Neuronal stem cell (in vitro differentiated cells): ENCODE measurements around the gene FCMR.

Experiments used
- DNase-seq: peaks from one replicate; pipeline ENCODE4 v3.0.0-alpha.2; 2013; ENCODE audit warnings: low spot score
- H2AFZ ChIP-seq: one replicate; pipeline ENCODE4 v1.6.1; 2013; ENCODE audit warnings: mild to moderate bottlenecking, low read length, inconsistent platforms
- H2AK5ac ChIP-seq: 2 replicates; pipeline ENCODE4 v1.6.1; 2013; ENCODE audit warnings: low read depth, mild to moderate bottlenecking, inconsistent platforms, low read length, moderate library complexity, mixed read lengths
- H2BK120ac ChIP-seq: 2 replicates; pipeline ENCODE4 v1.6.1; 2013; ENCODE audit warnings: low read depth, mild to moderate bottlenecking, inconsistent platforms, low read length, moderate library complexity, mixed read lengths
- H2BK12ac ChIP-seq: one replicate; pipeline ENCODE4 v1.6.1; 2013; ENCODE audit warnings: low read length, inconsistent platforms
- H2BK15ac ChIP-seq: 2 replicates; pipeline ENCODE4 v1.6.1; 2013; ENCODE audit warnings: mild to moderate bottlenecking, low read length, inconsistent platforms, mixed read lengths
- H2BK5ac ChIP-seq: one replicate; pipeline ENCODE4 v1.6.1; 2013; ENCODE audit warnings: inconsistent platforms, mild to moderate bottlenecking, low read length, moderate library complexity
- H3K14ac ChIP-seq: one replicate; pipeline ENCODE4 v1.6.1; 2013; ENCODE audit warnings: low read length, inconsistent platforms
- H3K18ac ChIP-seq: 2 replicates; pipeline ENCODE4 v1.6.1; 2013; ENCODE audit warnings: low read length, inconsistent platforms
- H3K23ac ChIP-seq: 2 replicates; pipeline ENCODE4 v1.6.1; 2013; ENCODE audit warnings: low read depth, mild to moderate bottlenecking, mixed read lengths, low read length, inconsistent platforms; ENCODE audit not compliant: poor library complexity
- H3K27ac ChIP-seq: replicated peaks from 3 replicates; pipeline ENCODE4 v1.5.1; 2013; ENCODE audit warnings: low read length, inconsistent platforms
- H3K27me3 ChIP-seq, 3 experiments: 2 replicates each; pipeline ENCODE4 v1.6.1; 2013; ENCODE audit warnings: low read length in 3 of 3, mild to moderate bottlenecking in 2 of 3, inconsistent platforms in 1 of 3, low read depth in 1 of 3, mixed read lengths in 1 of 3, moderate library complexity in 1 of 3; ENCODE audit not compliant: control insufficient read depth in 3 of 3, insufficient read depth in 3 of 3
- H3K36me3 ChIP-seq, 2 donors: replicated peaks in 1 of 2; 2 replicates each; pipeline ENCODE4 v1.6.1; 2013; ENCODE audit warnings: low read length in 2 of 2; ENCODE audit not compliant: control insufficient read depth in 2 of 2, insufficient read depth in 2 of 2
- H3K4ac ChIP-seq: 2 replicates; pipeline ENCODE4 v1.6.1; 2013; ENCODE audit warnings: inconsistent platforms, mild to moderate bottlenecking, low read length, moderate library complexity
- H3K4me1 ChIP-seq, 2 donors: 1 replicate in 1 of 2; 2 replicates in 1 of 2; pipeline ENCODE4 v1.6.1; 2013; ENCODE audit warnings: low read length in 2 of 2, low read depth in 1 of 2; ENCODE audit not compliant: control insufficient read depth in 2 of 2, insufficient read depth in 1 of 2
- H3K4me2 ChIP-seq: one replicate; pipeline ENCODE4 v1.6.1; 2013; ENCODE audit warnings: mild to moderate bottlenecking, low read length, inconsistent platforms; ENCODE audit not compliant: insufficient read depth, poor library complexity, severe bottlenecking
- H3K4me3 ChIP-seq, 2 donors: 2 replicates each; pipeline ENCODE4 v1.5.1; 2013; ENCODE audit warnings: low read length in 2 of 2, mild to moderate bottlenecking in 2 of 2, inconsistent platforms in 1 of 2, moderate library complexity in 1 of 2
- H3K79me1 ChIP-seq: one replicate; pipeline ENCODE4 v1.6.1; 2013; ENCODE audit warnings: low read depth, mild to moderate bottlenecking, inconsistent platforms, low read length, moderate library complexity
- H3K9ac ChIP-seq: one replicate; pipeline ENCODE4 v1.6.1; 2013; ENCODE audit warnings: mild to moderate bottlenecking, low read depth, low read length, inconsistent platforms; ENCODE audit not compliant: poor library complexity
- H3K9me3 ChIP-seq, 2 donors: replicated peaks in 1 of 2; 2 replicates each; pipeline versions ENCODE3 to v1.6.1; 2013; ENCODE audit warnings: low read length in 2 of 2, mild to moderate bottlenecking in 2 of 2, inconsistent platforms in 1 of 2, low read depth in 1 of 2, mixed read lengths in 1 of 2, moderate library complexity in 1 of 2; ENCODE audit not compliant: control insufficient read depth in 2 of 2, insufficient read depth in 1 of 2
- H4K8ac ChIP-seq: one replicate; pipeline ENCODE4 v1.6.1; 2013; ENCODE audit warnings: low read depth, mild to moderate bottlenecking, inconsistent platforms, low read length, moderate library complexity
- H4K91ac ChIP-seq: one replicate; pipeline ENCODE4 v1.6.1; 2013; ENCODE audit warnings: low read length, low read depth, mild to moderate bottlenecking, inconsistent platforms; ENCODE audit not compliant: poor library complexity
- WGBS, 2 donors: extraction: QIAGEN DNeasy Blood & Tissue Kit; methylation state at CpG; one replicate each; pipeline ENCODE4 v1.1.7; 2013; ENCODE audit warnings: missing lambda C conversion rate in 2 of 2, mixed read lengths in 1 of 2; ENCODE audit not compliant: insufficient read length in 2 of 2, insufficient replicate concordance in 1 of 2; ENCODE audit errors: extremely low coverage in 2 of 2; 5-methylcytosine and 5-hydroxymethylcytosine counted together

Gene FCMR

DNA sequence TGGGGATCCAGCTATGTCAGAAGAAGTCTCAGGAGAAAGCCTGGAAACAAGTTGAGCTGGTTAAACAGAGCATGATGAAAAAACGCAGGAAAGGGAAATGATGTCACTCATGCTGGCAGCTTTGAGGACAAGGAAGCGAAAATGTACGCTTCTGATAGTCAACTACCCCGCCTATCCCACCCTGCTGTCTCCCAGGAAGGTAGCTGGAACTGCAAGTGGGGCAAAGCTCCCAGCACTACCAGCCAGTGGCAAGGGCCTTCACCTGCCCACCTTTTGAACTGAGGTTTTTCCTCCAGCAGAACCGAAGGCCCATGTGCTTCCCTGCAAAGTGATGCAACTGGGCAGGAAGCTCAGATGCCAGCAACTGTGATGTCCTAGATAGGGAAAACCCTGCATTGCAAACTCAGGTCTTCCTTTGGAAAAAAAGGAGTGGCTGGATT is 62.6 kb downstream of the FCMR start:
- H3K27me3 ChIP-seq, result peaks cover 0 to 8% (median 0%) of the 10 kb centered on the region in 3 experiments
- H4K91ac ChIP-seq, result no peak overlapping the region
- no peak for DNase-seq
- no peak overlapping the region for H4K8ac ChIP-seq
- H3K79me1 ChIP-seq, result no peaks in the 10 kb centered on the region
- no peak overlapping the region for H2BK5ac ChIP-seq
- H2BK120ac ChIP-seq, result no peak overlapping the region
- no peak overlapping the region for H3K27ac ChIP-seq
- no peak overlapping the region for H3K9ac ChIP-seq
- no peak overlapping the region for H3K18ac ChIP-seq
- H3K36me3 ChIP-seq, result no peaks in the 10 kb centered on the region
- WGBS, 2 donors, result no CpG with 5 or more reads among the region's 5 CpGs
- no peak overlapping the region for H2BK15ac ChIP-seq
- no peak overlapping the region for H3K4me3 ChIP-seq
- no peak overlapping the region for H3K4me2 ChIP-seq
- no peaks in the 10 kb centered on the region for H3K4me1 ChIP-seq
- H3K23ac ChIP-seq, result no peak overlapping the region
- H2AK5ac ChIP-seq, result peak overlapping the region; percentile 44
- H3K9me3 ChIP-seq, result no peaks in the 10 kb centered on the region
- H2BK12ac ChIP-seq, result no peak overlapping the region
- H3K14ac ChIP-seq, result peak overlapping the region; percentile 76
- H2AFZ ChIP-seq, result peak overlapping the region; percentile 19
- H3K4ac ChIP-seq, result no peak overlapping the region

GRCh38 chr1:206856674-206857464 is 64.9 kb downstream of the FCMR start:
- H3K9ac ChIP-seq, result no peak overlapping the region
- no peaks in the 10 kb centered on the region for H3K9me3 ChIP-seq
- H4K91ac ChIP-seq, result no peak overlapping the region
- no peak overlapping the region for H2AFZ ChIP-seq
- no peak overlapping the region for H2BK5ac ChIP-seq
- H3K18ac ChIP-seq, result no peak overlapping the region
- H3K79me1 ChIP-seq, result no peaks in the 10 kb centered on the region
- H3K27ac ChIP-seq, result no peak overlapping the region
- no CpG with 5 or more reads among the region's 5 CpGs for WGBS, 2 donors
- no peak overlapping the region for H3K23ac ChIP-seq
- no peak overlapping the region for H3K4me3 ChIP-seq
- H2BK15ac ChIP-seq, result no peak overlapping the region
- H3K36me3 ChIP-seq, result no peaks in the 10 kb centered on the region
- H2BK12ac ChIP-seq, result no peak overlapping the region
- H3K4ac ChIP-seq, result no peak overlapping the region
- H4K8ac ChIP-seq, result no peak overlapping the region
- peaks cover 0 to 8% (median 0%) of the 10 kb centered on the region in 3 experiments for H3K27me3 ChIP-seq
- no peak overlapping the region for H3K14ac ChIP-seq
- no peak overlapping the region for H3K4me2 ChIP-seq
- no peak for DNase-seq
- H3K4me1 ChIP-seq, result no peaks in the 10 kb centered on the region
- H2AK5ac ChIP-seq, result no peak overlapping the region
- H2BK120ac ChIP-seq, result no peak overlapping the region

DNA sequence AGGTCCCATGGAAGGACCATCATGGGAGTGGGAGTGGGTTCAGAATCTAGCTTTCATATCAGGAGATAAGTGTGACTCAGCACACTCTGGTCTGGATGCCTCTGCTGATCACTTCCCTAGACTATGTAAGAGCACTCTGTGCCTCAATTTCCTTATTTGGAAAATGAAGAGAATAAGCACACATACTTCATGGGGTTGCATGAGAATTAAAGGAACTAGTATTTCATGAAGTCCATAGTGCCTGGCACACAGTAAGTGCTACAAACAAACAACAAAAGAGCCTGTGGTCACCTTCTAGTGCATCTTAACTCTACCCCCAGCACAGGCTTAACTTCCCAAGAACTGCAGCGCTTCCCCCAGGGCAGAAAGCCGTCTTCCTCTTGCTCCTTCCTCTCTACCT is 65.9 kb downstream of the FCMR start:
- no peak overlapping the region for H2BK15ac ChIP-seq
- no peak overlapping the region for H2BK120ac ChIP-seq
- H3K4ac ChIP-seq, result no peak overlapping the region
- no peak overlapping the region for H3K27ac ChIP-seq
- H2BK5ac ChIP-seq, result no peak overlapping the region
- WGBS, 2 donors, result no CpG with 5 or more reads among the region's 2 CpGs
- no peak for DNase-seq
- H3K27me3 ChIP-seq, result peaks cover 0 to 5% (median 0%) of the 10 kb centered on the region in 3 experiments
- no peak overlapping the region for H4K8ac ChIP-seq
- H3K79me1 ChIP-seq, result no peaks in the 10 kb centered on the region
- H3K4me2 ChIP-seq, result no peak overlapping the region
- no peak overlapping the region for H2AFZ ChIP-seq
- no peak overlapping the region for H3K9ac ChIP-seq
- H2AK5ac ChIP-seq, result no peak overlapping the region
- H3K23ac ChIP-seq, result no peak overlapping the region
- H2BK12ac ChIP-seq, result no peak overlapping the region
- H3K14ac ChIP-seq, result no peak overlapping the region
- no peaks in the 10 kb centered on the region for H3K4me1 ChIP-seq
- H3K4me3 ChIP-seq, result no peak overlapping the region
- H4K91ac ChIP-seq, result no peak overlapping the region
- H3K9me3 ChIP-seq, result no peaks in the 10 kb centered on the region
- no peaks in the 10 kb centered on the region for H3K36me3 ChIP-seq
- H3K18ac ChIP-seq, result no peak overlapping the region

DNA sequence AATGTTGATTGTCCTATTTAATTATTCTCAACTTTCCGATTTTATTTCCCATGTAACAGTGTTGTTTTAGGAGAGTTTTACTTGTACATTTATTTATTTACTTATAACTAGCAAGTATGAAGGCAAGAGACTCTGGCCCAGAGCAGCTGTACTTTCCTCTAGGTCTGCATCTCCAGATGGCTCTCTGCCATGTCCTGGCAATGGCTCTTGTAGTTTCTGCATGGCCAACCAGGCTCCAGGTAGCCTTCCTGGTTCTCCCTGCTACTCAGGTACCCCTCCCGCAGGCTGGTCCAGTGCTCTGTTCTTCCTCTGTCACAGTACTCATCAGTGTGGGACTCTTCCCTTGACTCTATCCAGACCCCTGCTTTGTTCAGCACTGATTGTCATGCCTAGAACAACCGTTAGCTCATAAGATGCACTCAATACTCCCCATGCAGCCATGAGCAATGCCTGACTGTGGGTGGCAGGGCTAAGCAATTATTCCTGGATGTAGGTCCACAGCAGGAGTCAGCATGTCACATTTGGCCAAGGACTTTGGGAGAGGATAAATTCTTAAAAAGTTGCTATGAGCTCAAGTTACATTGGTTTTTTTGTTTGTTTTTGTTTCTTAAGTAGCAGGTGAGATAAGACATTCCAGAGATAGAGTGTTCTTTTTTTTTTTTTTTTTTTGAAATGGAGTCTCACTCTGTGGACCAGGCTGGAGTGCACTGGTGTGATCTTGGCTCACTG is 67.2 kb downstream of the FCMR start:
- no CpG with 5 or more reads among the region's 3 CpGs for WGBS, 2 donors
- no peak overlapping the region for H2BK120ac ChIP-seq
- no peak overlapping the region for H2BK5ac ChIP-seq
- H3K18ac ChIP-seq, result no peak overlapping the region
- no peak for DNase-seq
- no peak overlapping the region for H3K27ac ChIP-seq
- H2AK5ac ChIP-seq, result no peak overlapping the region
- H4K91ac ChIP-seq, result no peak overlapping the region
- H3K14ac ChIP-seq, result no peak overlapping the region
- H4K8ac ChIP-seq, result no peak overlapping the region
- H2AFZ ChIP-seq, result no peak overlapping the region
- no peak overlapping the region for H2BK12ac ChIP-seq
- H3K4me2 ChIP-seq, result no peak overlapping the region
- H3K9ac ChIP-seq, result no peak overlapping the region
- no peaks in the 10 kb centered on the region for H3K4me1 ChIP-seq
- no peak overlapping the region for H2BK15ac ChIP-seq
- H3K4me3 ChIP-seq, result no peak overlapping the region
- no peak overlapping the region for H3K4ac ChIP-seq
- no peaks in the 10 kb centered on the region for H3K36me3 ChIP-seq
- no peaks in the 10 kb centered on the region for H3K9me3 ChIP-seq
- H3K23ac ChIP-seq, result no peak overlapping the region
- H3K27me3 ChIP-seq, result peaks cover 0 to 5% (median 0%) of the 10 kb centered on the region in 3 experiments
- no peaks in the 10 kb centered on the region for H3K79me1 ChIP-seq
